VCaP (cell line): ENCODE measurements around the gene SLC9A8.

Experiments
- H3K27ac ChIP-seq: fragments of 450-650 bp; 2 replicates; pipeline ENCODE4 v1.5.1; 2017
- TF ChIP-seq, protein P1 (sequence below): fragments of 450-650 bp; conservative IDR thresholded peaks from 2 replicates; pipeline ENCODE4 v1.5.1; 2017; ENCODE audit warnings: mild to moderate bottlenecking, moderate library complexity

The SLC9A8 gene

DNA sequence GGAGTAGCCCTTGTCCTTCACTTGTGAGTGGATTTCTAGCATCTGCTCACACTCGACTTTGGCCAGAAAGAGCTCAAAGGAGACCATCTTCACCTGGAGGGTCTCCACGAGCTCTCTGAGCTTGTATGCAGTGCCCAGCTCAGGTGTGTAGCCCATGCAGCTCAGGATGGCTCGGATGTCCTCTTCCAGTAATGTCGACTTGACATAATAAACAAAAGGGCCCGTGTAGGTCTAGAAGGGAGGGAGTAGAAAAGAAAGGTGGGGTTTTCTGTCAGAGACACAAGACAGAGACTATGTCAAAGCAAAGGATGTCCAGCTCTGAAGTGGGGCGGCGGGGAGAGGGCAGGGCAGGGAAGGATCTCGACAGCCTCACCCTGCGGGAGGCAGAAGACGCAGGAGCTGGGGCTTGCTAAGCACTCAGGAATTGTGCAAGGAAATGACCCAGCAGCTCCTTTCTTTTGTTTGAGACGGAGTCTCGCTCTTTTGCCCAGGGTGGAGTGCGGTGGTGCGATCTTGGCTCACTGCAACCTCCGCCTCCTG, 94.1 kb downstream of the SLC9A8 start:
- TF ChIP-seq, protein P1, sequence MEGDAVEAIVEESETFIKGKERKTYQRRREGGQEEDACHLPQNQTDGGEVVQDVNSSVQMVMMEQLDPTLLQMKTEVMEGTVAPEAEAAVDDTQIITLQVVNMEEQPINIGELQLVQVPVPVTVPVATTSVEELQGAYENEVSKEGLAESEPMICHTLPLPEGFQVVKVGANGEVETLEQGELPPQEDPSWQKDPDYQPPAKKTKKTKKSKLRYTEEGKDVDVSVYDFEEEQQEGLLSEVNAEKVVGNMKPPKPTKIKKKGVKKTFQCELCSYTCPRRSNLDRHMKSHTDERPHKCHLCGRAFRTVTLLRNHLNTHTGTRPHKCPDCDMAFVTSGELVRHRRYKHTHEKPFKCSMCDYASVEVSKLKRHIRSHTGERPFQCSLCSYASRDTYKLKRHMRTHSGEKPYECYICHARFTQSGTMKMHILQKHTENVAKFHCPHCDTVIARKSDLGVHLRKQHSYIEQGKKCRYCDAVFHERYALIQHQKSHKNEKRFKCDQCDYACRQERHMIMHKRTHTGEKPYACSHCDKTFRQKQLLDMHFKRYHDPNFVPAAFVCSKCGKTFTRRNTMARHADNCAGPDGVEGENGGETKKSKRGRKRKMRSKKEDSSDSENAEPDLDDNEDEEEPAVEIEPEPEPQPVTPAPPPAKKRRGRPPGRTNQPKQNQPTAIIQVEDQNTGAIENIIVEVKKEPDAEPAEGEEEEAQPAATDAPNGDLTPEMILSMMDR = no peak
- no peak overlapping the region for H3K27ac ChIP-seq

GRCh38 chr20:49907405-49908257, 95.0 kb downstream of the SLC9A8 start:
- TF ChIP-seq, protein P1 = no peak

GRCh38 chr20:49908258-49908565, 95.6 kb downstream of the SLC9A8 start:
- TF ChIP-seq, protein P1 = peak; percentile 23; the same call in 1 of the 2 replicates

More at GRCh38 chr20:49907405-49908257, 95.0 kb downstream of the SLC9A8 start:
- peak overlapping the region; percentile 74 for H3K27ac ChIP-seq

DNA sequence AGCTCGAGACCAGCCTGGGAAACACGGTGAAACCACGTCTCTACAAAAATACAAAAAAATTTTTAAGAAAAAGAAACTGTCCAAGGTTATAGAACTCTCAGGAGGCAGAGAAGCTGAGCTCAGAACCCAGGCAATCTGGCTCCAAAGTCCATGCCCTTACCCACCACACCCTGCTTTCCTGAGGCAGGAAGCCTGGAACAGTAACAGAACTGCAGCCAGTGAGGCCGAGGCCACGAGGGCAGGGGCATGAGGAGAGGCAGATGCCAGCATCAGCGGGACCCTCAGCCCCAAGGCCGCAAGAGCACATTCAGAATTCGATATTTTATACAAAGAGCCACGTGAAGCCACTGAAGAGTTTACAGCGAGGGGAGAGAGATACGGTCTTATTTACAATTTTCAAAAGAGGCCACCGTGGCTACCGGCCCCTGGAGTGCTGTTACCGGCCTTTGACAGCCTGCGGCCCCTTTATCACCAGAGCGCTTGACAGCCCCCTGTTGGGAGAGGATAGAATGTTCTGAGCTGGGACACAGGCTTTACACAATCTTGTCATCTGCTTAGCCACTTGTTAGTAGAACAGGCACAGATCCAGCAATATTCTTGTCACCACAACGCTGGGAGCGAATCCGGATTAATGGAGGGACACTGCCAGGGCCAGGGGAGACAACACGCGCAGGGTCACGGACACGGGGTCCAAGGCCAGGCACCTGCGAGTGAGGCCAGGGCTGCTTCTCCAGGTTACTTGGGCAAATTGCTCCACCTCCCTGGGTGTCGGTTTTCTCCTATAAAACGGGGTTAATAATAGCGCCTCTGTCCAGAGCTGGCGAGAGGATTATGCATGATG, 97.1 kb downstream of the SLC9A8 start:
- H3K27ac ChIP-seq = peak overlapping the region; percentile 74; the same call in 1 of the 2 replicates
- TF ChIP-seq, protein P1 = peak; percentile 44; the same call in 1 of the 2 replicates

More at GRCh38 chr20:49908258-49908565, 95.6 kb downstream of the SLC9A8 start:
- peak overlapping the region; percentile 74 for H3K27ac ChIP-seq

DNA sequence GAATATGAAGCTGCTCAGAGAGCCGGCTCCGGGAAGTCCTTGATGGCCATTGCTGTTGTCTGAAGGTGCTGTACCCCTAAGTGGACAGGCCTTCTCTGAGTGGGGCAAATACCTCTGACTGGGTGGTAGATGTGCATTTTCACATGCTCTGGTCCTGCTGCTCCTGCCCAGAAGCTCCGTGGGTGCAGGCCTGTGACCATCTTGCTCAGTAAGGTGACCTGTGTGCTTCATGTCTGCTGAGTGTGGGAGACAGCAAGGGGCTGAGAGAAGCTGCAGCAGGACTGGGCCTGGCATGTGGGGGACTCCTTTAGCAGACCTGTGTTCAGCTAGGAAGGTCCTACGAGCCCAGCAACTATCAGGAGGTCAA, 97.7 kb downstream of the SLC9A8 start:
- peak overlapping the region; percentile 74; the same call in 1 of the 2 replicates for H3K27ac ChIP-seq
- TF ChIP-seq, protein P1 = no peak

- no peak overlapping the region; the same call in 1 of the 2 replicates for H3K27ac ChIP-seq
- TF ChIP-seq, protein P1 = no peak
Observed at GRCh38 chr20:49913399-49914047, 100.9 kb downstream of the SLC9A8 start.
